HG03521 (cell line): Measurements from ENCODE around the gene ARVCF.
A peak's percentile ranks its signal among the peaks of the same experiment; 100 is the strongest.

Experiments
- ATAC-seq: cut with Tn5 transposase; IDR thresholded peaks from one replicate; pipeline ENCODE4 v1.9.1; 2021; ENCODE audit warnings: mild to moderate bottlenecking, moderate library complexity; ENCODE audit not compliant: unreplicated experiment

The ARVCF gene

DNA sequence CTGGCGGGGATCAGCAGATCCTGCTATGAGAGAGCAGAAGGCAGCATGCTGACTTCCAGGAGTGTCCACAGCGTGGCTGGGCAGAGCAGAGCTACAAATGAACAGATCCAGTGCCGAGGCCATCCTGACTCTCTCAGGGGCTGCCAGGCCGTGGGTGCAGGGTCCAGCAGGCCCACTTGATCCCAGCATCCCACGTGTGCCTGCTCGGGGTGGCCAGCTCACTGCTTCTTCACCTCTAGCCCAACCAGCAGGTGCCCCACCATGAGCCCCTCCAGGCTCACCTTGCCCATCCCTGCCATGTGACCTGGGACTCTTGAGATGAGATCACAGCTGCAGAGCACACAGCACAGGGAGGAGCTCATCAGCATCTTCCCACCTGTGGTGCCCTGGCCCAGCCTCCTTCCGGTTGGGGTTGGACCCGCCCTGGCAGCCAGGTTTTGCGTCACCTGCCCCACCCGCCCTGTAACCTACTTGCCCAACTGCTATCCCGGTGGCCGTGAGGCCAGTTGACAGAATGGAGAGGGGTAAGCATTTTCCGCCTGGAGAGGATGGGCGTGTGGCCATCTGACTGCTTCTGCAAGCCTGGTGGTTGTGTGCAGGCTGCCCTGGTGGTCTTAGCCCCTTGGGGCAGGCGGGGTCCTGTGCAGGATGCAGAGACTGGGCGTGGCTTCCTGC lies 15.2 kb upstream of the ARVCF start:
- no peak for ATAC-seq

DNA sequence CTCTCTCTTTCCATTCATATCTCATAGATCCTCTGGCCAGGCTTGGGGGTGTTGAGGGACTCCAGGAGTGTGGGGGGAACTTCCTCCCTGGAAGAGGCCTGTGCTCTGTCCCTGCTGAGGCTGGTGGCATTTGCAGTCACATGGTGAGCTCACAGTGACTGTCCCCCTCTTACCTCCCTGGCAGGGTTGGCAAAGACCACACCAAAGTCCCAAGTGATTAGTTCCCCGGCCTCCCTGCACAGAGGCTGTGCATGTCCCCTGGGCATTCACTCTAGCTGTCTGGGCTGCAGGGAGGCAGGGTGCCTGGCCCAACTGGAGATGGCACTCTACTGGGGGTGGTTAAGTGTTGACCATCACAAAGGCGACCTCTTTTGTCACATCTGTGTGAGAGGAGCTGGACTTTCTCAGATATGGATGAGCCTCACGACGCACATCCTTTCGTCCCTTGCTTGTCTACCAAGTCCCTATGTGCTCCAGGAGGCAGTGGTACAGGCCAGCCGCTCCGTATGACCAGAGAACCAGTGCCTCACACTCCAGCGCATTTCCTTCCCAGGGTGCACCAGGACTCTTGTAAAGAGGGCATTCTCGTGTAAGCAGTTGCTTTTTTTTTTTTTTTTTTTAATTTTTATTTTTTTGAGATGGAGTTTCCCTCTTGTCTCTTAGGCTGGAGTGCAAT lies 13.1 kb upstream of the ARVCF start:
- ATAC-seq = no peak

DNA sequence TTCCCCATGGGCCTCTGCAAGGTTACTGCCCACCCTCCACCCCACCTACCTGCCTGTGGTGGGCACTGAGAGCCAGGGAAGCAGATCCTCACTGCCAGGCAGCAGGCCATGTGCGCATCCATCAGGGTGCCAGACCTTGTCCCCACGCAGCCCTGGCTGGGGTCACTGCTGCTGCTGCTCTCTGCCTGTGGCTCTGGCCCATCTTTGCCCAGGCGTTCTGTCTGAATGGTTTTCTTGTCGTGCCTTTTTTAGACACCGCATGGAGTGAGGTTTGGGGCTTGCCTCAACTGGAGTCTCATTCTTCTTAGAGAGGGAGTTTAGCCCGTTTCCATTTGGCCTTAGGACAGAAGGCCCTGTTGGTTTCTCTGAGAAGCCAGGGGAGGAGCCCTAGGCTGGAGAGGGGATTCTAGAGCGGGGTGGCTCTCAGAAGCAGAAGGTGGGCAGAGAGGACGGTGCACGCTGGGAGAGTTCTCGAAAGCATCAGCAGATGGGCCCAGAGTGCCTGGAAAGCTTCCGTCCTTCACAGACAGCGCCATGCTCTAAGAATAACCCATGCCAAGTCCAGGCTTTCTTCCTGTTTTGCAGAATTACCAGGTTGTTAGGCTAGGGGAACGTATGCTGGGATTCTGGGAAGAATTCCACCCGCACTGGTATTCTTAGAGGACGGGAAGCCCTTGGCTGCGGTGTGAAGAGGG lies 12.4 kb upstream of the ARVCF start:
- no peak for ATAC-seq

- ATAC-seq = no peak
Observed at GRCh38 chr22:20027966-20028854, 11.6 kb upstream of the ARVCF start.

DNA sequence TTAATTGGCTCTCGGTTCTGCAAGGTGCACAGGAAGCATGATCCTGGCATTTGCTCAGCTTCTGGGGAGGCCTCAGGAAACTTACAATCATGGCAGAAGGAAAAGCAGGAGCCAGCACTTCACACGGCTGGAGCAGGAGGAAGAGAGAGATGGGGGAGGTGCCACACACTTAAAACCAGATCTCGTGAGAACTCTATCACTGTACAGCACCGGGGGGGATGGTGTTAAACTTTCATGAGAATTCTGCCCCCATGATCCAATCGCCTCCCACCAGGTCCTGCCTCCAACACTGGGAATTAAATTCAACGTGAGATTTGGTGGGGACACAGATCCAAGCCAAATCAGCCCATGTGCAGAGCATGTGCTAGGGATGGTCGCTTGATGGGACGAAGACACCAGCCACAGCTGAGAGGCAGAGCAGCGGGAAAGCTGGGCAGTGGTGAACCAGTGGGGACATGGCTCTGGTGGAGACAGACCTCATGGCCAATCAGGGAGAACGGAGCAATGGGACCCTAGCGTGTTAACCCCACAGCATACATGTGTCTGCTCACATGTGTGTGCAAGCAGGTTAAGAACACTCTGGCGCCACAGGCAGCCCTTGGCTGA lies 10.5 kb upstream of the ARVCF start:
- no peak for ATAC-seq

- no peak for ATAC-seq
Observed at GRCh38 chr22:20026204-20026908, 9.7 kb upstream of the ARVCF start.

GRCh38 chr22:20025401-20026203 lies 9.0 kb upstream of the ARVCF start:
- no peak for ATAC-seq

DNA sequence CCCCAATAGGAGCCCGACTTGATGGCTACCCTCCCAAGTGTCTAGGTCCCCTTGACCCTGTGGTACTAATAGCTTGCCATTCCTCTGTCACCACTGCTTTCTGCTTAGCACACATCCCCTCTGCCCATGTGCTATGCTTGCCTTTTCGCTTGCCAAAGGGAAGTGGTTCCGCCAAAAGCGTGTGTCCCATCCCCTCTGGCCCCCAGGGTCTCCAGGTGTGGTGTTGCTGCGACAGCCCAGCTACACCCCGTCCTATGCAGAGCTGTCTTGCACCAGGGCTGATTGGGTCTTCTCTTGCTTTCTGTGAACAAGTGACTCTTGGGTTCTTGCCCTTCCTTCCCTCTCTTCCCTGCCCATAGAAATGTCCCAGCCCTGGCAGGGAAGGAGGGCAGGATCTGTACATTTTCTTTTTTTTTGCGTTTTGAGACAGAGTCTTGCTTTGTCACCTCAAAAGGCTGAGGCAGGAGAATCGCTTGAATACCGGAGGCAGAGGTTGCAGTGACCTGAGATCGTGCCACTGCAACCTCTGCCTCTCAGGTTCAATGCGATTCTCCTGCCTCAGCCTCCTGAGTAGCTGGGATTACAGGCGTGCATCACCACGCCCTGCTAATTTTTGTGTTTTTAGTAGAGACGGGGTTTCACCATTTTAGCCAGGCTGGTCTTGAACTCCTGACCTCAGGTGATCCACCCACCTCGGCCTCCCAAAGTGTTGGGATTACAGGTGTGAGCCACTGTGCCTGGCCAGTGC lies 8.2 kb upstream of the ARVCF start:
- no peak for ATAC-seq

DNA sequence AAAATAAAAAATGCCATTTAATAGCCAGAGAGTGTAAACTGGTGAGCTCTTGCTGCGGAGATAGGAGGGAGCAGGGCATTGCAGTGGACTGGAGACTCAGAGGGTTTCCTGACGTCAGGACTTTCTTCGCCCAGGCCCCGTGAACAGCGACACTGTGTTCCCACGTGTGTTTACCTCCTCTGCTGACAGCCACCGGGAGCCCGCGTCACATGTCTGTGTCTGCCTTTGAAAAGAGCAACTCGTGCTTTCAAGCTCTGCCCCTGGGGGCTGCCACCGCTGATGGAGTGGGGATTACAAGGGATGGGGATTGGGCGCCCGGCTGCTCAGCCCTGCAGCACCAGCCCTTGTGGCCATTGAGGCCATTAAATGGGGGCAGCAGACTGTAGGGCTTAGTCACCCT lies 7.6 kb upstream of the ARVCF start:
- ATAC-seq = no peak

DNA sequence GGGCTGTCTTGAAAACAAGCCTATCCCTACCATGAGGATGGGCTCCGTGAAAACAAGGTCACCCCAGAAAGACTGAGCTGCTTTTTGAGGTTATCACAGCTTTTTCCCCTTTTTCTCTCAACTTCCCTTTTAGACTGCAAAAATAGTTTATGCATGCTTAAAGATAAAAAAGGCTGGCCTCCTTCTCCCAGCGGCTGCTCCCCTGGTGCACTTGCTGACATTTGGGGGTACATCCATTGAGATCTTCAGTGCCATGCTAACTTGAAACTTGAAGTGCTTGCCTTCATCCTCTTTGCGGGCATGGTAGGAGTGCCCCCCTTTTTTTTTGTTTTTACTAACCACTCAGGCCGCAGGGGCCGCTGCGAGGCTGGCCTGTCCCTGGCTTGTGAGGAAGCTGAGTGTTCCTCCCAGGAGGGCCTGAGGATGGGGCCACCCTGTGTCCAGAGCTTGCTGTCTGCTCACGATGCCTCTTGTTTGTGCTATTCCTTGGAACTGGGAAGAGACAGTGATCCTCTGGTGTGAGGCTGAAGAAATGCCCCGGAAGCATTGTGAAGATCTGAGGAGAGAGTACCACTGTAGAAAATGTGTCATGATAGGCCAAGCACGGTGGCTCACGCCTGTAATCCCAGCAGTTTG lies 6.5 kb upstream of the ARVCF start:
- no peak for ATAC-seq

GRCh38 chr22:20022231-20022977 lies 5.8 kb upstream of the ARVCF start:
- ATAC-seq = no peak

GRCh38 chr22:20021196-20022181 lies 4.9 kb upstream of the ARVCF start:
- no peak for ATAC-seq

DNA sequence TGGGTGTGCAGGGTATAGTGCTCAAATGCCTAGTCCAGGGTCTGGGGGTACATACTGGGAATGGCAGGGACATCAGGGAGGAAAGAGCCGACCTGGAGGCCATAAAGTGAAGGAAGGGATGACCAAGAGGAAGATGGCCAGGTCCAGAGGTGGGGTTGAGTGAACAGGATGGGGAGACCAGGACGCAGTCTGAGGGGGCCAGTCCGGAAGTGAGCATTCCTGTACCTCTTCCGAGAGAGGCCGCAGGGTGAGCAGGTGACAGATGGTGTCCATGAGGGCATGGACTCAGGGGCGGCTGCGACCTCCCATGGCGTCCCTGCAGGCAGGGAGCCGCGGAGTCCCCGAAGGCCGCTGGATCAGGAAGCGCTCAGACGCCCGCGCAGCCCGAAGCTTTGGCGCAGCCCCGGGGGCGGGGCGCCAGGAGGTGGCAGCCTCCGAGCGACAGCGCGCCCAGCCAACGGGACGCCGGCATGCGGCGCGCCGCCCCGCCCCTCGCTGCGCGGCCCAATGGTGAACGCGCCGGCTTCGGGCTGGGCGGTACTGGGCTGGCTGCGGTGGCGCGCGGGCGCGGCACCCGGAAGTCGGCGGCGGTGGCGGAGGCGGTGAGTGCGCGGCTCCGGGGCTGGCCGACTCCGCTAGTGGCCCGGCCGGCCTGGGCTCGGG lies 4.0 kb upstream of the ARVCF start, which contains the start of gene TANGO2:
Gene TANGO2, plus strand, starts transcription at position 578 of the 663 bp plus-strand sequence. CDS start 15,689 bp downstream, outside the sequence.
- ATAC-seq = peak; percentile 81

- no peak for ATAC-seq
Observed at GRCh38 chr22:20019661-20020532, 3.3 kb upstream of the ARVCF start.

GRCh38 chr22:20018001-20018400 lies 1.4 kb upstream of the ARVCF start:
- no peak for ATAC-seq
